ENCODE results near the gene CHD3.

GRCh38 chr17:7951143-7951792, 62.7 kb downstream of the CHD3 start:
- no peak for TF ChIP-seq CTCF (IDR thresholded peaks at IDR 0.05 in 4 of 5, conservative IDR thresholded peaks at IDR 0.05 in 1 of 5)
- TF ChIP-seq POLR2A (IDR thresholded peaks at IDR 0.05) = no peak
